Kidney epithelial cell (primary cell): ENCODE results near the gene ANKIB1. TPM values are rescaled to one million over a fixed set of nuclear protein-coding genes. Genes with fewer than 3 reads are reported as not detected.

Source experiments
- DNase-seq: peaks from one replicate; pipeline ENCODE4 v3.0.0-alpha.2; 2010; ENCODE audit warnings: low read depth
- H3K27me3 ChIP-seq: 2 replicates; pipeline ENCODE4 v1.6.0; 2011; ENCODE audit warnings: low read length; ENCODE audit not compliant: control insufficient read depth, insufficient read depth
- H3K36me3 ChIP-seq: 2 replicates; pipeline ENCODE4 v1.5.1; 2011; ENCODE audit warnings: low read length; ENCODE audit not compliant: control insufficient read depth, insufficient read depth
- H3K4me3 ChIP-seq: 2 replicates; pipeline ENCODE4 v1.5.1; 2011; ENCODE audit warnings: low read depth, mild to moderate bottlenecking, control low read depth, low read length
- CTCF ChIP-seq: IDR thresholded peaks from 2 replicates; pipeline ENCODE4 v1.5.1; 2011; ENCODE audit warnings: mild to moderate bottlenecking, moderate library complexity, low read length, control low read depth, inconsistent platforms; ENCODE audit not compliant: insufficient read depth, poor library complexity, severe bottlenecking
- total RNA-seq: library from RNA; depleted of rRNA; stranded (reverse); fragments of >200 nt; gene quantifications from 2 replicates; pipeline ENCODE4 v1.2.3, GENCODE V29; 2015

ANKIB1 gene
- total RNA-seq, 1 donor from 2014 or later = 42.7 TPM

GRCh38 chr7:92425311-92425947 lies 179.7 kb downstream of the ANKIB1 start:
- no peak for TF ChIP-seq CTCF
- no peaks in the 10 kb centered on the region for H3K36me3 ChIP-seq
- H3K4me3 ChIP-seq = no peak overlapping the region
- DNase-seq = no peak
- no peaks in the 10 kb centered on the region for H3K27me3 ChIP-seq

- no peak for DNase-seq
- no peak for TF ChIP-seq CTCF
- Histone ChIP-seq H3K4me3 (no peak overlapping the region), H3K27me3 (no peaks in the 10 kb centered on the region), H3K36me3 (no peaks in the 10 kb centered on the region)
Measured at GRCh38 chr7:92427193-92427592, 181.4 kb downstream of the ANKIB1 start.

- Histone ChIP-seq H3K27me3 (no peaks in the 10 kb centered on the region), H3K36me3 (no peaks in the 10 kb centered on the region), H3K4me3 (no peak overlapping the region)
- no peak for TF ChIP-seq CTCF
- DNase-seq = no peak
Measured at GRCh38 chr7:92432299-92432946, 186.6 kb downstream of the ANKIB1 start.

GRCh38 chr7:92433019-92433418 lies 187.2 kb downstream of the ANKIB1 start:
- H3K27me3 ChIP-seq = no peaks in the 10 kb centered on the region
- DNase-seq = no peak
- H3K36me3 ChIP-seq = no peaks in the 10 kb centered on the region
- H3K4me3 ChIP-seq = no peak overlapping the region
- TF ChIP-seq CTCF = no peak

GRCh38 chr7:92435542-92435941 lies 189.8 kb downstream of the ANKIB1 start:
- Histone ChIP-seq H3K27me3 (no peaks in the 10 kb centered on the region), H3K36me3 (no peaks in the 10 kb centered on the region), H3K4me3 (no peak overlapping the region)
- no peak for DNase-seq
- no peak for TF ChIP-seq CTCF
